Mucosa of descending colon (tissue), 3 donors: ENCODE measurements around the gene SMG6. TPM values are rescaled to one million over a fixed set of nuclear protein-coding genes. Genes with fewer than 3 reads are reported as not detected.
A peak's percentile ranks its signal among the peaks of the same experiment; 100 is the strongest.

Source experiments
- ATAC-seq: fragments of 200-7000 bp; cut with Tn5 transposase; one replicate; pipeline ENCODE4 v1.9.1; 2020; ENCODE audit warnings: mild to moderate bottlenecking, moderate library complexity
- DNase-seq, 3 donors: peaks; one replicate each; pipeline ENCODE4 v3.0.0-alpha.2; 2020
- H3K36me3 ChIP-seq: fragments of 200-600 bp; one replicate; pipeline ENCODE4 v1.8.0; 2021; ENCODE audit warnings: low read depth, mild to moderate bottlenecking
- H3K4me1 ChIP-seq: fragments of 200-600 bp; one replicate; pipeline ENCODE4 v1.8.0; 2021; ENCODE audit warnings: low read depth, mild to moderate bottlenecking
- H3K4me3 ChIP-seq: fragments of 200-600 bp; one replicate; pipeline ENCODE4 v1.8.0; 2021; ENCODE audit warnings: mild to moderate bottlenecking
- H3K9me3 ChIP-seq: fragments of 200-600 bp; one replicate; pipeline ENCODE4 v1.8.0; 2021; ENCODE audit warnings: mild to moderate bottlenecking
- intact Hi-C, 2 donors: fragments of 100-400 bp; cut with DNase I in 1 of 2; cut with micrococcal nuclease in 1 of 2; formaldehyde crosslinking; loops; one replicate each; pipeline versions ENCODE4 v1.11.0 to v1.11.1; 2022; cut with DNase I, micrococcal nuclease
- total RNA-seq, 3 donors: library from RNA; stranded (reverse); fragmentation: NEBNext Ultra II Directional in 2 of 3; extraction: Animal tissue kit (Norgen Biotek cat#: 25700) in 2 of 3; gene quantifications; one replicate each; pipeline versions ENCODE4 v1.2.1 to v1.2.4, GENCODE V29; 2021 to 2023
- TF ChIP-seq, protein P1 (sequence below): fragments of 200-600 bp; IDR thresholded peaks from one replicate; pipeline ENCODE4 v1.8.0; 2022; ENCODE audit warnings: antibody characterized with exemption, mild to moderate bottlenecking
- donor health status: DM: no; HTN: no; CAD: no; lungs with moderate emphysema.
- donor health status: DM: no; HTN: no; CAD: no.
- donor health status: DM: no; HTN: yes; CAD: no.

The SMG6 gene
- total RNA-seq, 3 donors from 2014 or later = 25.9 to 41.6 (median 38.8) TPM

DNA sequence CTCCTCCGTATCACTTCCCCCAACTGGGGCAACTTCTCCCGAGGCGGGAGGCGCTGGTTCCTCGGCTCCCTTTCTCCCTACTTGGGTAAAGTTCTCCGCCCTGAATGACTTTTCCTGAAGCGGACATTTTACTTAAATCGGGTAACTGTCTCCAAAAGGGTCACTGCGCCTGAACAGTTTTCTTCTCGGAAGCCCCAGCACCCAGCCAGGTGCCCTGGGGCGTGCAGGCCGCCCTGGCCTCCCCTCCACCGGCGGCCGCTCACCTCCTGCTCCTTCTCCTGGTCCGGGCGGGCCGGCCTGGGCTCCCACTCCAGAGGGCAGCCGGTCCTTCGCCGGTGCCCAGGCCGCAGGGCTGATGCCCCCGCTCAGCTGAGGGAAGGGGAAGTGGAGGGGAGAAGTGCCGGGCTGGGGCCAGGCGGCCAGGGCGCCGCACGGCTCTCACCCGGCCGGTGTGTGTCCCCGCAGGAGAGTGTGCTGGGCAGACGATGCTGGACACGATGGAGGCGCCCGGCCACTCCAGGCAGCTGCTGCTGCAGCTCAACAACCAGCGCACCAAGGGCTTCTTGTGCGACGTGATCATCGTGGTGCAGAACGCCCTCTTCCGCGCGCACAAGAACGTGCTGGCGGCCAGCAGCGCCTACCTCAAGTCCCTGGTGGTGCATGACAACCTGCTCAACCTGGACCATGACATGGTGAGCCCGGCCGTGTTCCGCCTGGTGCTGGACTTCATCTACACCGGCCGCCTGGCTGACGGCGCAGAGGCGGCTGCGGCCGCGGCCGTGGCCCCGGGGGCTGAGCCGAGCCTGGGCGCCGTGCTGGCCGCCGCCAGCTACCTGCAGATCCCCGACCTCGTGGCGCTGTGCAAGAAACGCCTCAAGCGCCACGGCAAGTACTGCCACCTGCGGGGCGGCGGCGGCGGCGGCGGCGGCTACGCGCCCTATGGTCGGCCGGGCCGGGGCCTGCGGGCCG lies 247.1 kb downstream of the SMG6 start:
- no peaks in the 10 kb centered on the region for H3K9me3 ChIP-seq
- H3K4me1 ChIP-seq = peaks cover 45% of the 10 kb centered on the region
- no peak overlapping the region for H3K4me3 ChIP-seq
- intact Hi-C loops = loop anchor here (5.0 to 10.0 kb wide), 2 partner anchors 186 to 228 kb away; no protein-coding TSS in a partner anchor
- DNase-seq (peak in 2 of 3 donors; percentile 65 to 69), ATAC-seq (peak; percentile 22)
- TF ChIP-seq, protein P1, sequence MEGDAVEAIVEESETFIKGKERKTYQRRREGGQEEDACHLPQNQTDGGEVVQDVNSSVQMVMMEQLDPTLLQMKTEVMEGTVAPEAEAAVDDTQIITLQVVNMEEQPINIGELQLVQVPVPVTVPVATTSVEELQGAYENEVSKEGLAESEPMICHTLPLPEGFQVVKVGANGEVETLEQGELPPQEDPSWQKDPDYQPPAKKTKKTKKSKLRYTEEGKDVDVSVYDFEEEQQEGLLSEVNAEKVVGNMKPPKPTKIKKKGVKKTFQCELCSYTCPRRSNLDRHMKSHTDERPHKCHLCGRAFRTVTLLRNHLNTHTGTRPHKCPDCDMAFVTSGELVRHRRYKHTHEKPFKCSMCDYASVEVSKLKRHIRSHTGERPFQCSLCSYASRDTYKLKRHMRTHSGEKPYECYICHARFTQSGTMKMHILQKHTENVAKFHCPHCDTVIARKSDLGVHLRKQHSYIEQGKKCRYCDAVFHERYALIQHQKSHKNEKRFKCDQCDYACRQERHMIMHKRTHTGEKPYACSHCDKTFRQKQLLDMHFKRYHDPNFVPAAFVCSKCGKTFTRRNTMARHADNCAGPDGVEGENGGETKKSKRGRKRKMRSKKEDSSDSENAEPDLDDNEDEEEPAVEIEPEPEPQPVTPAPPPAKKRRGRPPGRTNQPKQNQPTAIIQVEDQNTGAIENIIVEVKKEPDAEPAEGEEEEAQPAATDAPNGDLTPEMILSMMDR = no peak
- H3K36me3 ChIP-seq = no peaks in the 10 kb centered on the region

DNA sequence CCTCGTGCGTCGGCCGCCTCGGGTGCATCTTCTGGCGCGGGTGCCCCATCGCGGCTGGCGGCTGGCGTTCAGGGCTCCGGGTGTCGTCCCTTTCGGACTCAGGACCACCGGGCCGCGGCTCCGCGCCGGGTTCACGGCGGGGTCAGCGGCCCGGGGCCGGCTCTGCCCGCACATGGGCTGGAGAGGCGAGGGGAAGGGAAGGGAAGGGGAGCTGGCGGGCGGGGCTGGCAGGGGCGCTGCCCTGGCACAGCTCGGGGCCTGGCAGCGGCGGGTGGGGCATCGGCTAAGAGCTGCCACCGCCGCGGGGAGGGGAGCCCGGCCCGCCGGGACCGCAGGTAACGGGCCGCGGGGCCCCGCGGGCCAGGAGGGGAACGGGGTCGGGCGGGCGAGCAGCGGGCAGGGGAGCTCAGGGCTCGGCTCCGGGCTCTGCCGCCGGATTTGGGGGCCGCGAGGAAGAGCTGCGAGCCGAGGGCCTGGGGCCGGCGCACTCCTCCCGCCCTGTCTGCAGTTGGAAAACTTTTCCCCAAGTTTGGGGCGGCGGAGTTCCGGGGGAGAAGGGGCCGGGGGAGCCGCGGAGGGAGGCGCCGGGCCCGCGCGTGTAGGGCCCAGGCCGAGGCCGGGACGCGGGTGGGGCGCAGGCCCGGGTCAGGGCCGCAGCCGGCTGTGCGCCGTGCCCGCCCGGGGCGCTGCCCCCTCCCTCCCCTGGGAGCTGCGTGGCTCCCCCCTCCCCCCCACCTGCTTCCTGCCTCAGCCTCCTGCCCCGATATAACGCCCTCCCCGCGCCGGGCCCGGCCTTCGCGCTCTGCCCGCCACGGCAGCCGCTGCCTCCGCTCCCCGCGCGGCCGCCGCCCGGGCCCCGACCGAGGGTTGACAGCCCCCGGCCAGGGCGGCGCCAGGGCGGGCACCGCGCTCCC lies 248.0 kb downstream of the SMG6 start:
- ATAC-seq (no peak), DNase-seq (peak; percentile 41 to 69 (median 62))
- TF ChIP-seq, protein P1 = no peak
- intact Hi-C loops = loop anchor here (5.0 to 10.0 kb wide), 2 partner anchors 187 to 229 kb away; no protein-coding TSS in a partner anchor
- H3K4me3 ChIP-seq = peak overlapping the region; percentile 25
- H3K36me3 ChIP-seq = no peaks in the 10 kb centered on the region
- no peaks in the 10 kb centered on the region for H3K9me3 ChIP-seq
- peaks cover 52% of the 10 kb centered on the region for H3K4me1 ChIP-seq

DNA sequence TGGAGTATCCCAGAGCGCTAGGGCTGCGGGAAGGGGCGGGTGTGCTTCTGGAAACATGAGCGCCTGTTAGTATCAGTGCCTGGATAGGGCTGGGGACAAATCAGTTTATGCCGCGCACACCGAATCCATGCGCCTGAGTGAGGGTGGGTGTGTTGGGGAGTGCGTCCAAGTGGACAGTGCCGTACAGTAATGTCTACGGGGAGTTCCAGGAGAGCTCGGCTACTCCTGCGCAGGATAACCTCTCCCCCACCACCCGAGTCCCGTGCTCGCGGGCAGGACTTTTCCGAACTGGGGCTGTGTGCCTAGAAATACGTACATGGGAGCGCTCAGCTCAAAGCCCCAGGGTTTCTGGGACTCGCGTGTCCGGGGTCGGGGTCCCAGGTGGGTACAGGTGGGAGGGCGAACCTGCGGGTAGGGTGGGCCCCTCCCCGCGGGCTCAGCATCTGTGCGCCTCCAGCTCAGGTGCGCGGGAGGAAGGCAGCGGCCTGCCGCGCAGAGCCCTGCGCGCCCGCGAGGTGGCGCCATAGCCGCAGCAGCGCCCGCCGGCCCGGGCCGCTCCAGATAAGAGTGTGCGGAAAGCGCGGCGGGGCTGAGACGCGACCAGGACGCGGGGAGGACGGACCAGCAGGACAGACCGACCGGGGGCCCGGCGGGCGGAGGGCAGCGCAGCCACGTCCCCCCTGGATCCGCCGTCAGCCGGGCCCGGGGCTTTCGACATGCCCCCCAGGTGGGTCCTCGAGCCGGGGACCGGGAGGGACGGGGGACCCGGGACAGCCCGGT lies 248.9 kb downstream of the SMG6 start, which contains the start of gene HIC1:
Gene HIC1, plus strand, starts transcription at position 592 of the 780 bp plus-strand sequence. CDS start 1,588 bp downstream, outside the sequence.
- intact Hi-C loops = loop anchor here (5.0 to 10.0 kb wide), 2 partner anchors 188 to 230 kb away; no protein-coding TSS in a partner anchor
- TF ChIP-seq, protein P1 = peak; percentile 93
- ATAC-seq = peak; percentile 68
- peak within 1 kb of the TSS; percentile 25 for H3K4me3 ChIP-seq
- peaks cover 53% of the 10 kb centered on the region for H3K4me1 ChIP-seq
- H3K36me3 ChIP-seq = no peaks in the 10 kb centered on the region
- peak; percentile 80 to 86 (median 85) for DNase-seq
- no peaks in the 10 kb centered on the region for H3K9me3 ChIP-seq

DNA sequence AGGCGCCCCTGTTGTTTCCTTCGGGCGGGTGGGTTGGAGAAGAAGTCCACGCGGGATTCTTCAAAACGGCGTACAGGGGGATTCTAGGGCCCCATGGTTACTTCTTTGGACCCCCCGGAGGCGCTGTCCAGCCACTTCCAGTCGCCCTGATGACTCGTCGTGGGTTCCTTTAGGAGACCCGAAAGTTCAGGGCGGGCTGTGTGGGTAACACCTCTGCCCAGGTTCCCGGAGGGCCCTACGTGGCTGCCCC lies 249.4 kb downstream of the SMG6 start:
- ATAC-seq = no peak
- intact Hi-C loops = loop anchor here in 1 of 2 donors (10.0 kb wide), 1 partner anchor 231 kb away; no protein-coding TSS in a partner anchor
- H3K9me3 ChIP-seq = no peaks in the 10 kb centered on the region
- no peak overlapping the region for H3K4me3 ChIP-seq
- no peaks in the 10 kb centered on the region for H3K36me3 ChIP-seq
- TF ChIP-seq, protein P1 = no peak
- peaks cover 52% of the 10 kb centered on the region for H3K4me1 ChIP-seq
- no peak for DNase-seq
